ENCODE results near the gene PCDH9. TPM values are rescaled to one million over a fixed set of nuclear protein-coding genes. Genes with fewer than 3 reads are reported as not detected.

The PCDH9 gene
- polyA plus RNA-seq, 1 experiment, result 3.3 TPM

DNA sequence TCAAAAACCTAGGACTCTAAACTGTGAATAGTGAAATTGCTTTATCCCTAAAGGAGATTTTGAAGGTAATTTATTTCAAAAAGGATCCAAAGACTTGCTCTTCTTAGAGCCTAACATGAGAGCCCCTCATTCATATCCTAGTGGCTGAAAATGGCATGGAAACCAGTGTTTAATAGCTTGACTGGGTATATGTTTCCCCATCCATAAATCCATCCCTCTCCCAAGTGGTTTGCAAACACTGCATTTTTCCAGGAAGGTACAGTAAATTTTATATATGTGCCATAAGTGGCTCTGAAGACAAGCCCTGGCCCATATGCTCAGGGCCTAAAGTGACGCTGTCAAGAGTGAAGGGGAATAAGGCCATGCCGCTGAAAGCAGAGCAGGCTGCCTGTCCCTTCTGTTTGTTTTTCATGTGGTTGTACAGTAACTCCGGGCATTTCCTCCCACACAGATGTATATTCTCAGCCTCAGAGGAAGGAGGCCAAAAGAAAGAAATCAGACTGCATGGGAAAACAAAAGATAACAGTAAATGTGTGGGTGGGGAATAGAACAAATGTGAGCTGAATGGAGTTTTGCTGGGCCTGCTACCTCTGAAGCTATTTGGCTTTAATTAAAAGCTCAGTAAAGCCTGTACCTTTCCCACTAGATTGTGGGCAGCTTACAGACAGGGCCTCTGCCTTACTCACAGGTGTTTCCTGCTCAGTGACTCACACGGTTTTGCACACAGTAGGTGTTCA lies 181.9 kb downstream of the PCDH9 start:
- peak; percentile 65 for DNase-seq (ENCODE audit: low read depth, low spot score)
- POLR2A ChIA-PET, result no interaction called here
- peak overlapping the region; percentile 97 for H3K27ac ChIP-seq (ENCODE audit: low read depth, low read length)
- no peaks in the 10 kb centered on the region for H3K27me3 ChIP-seq (ENCODE audit: control insufficient read depth, insufficient read depth, low read length)
- TF ChIP-seq, protein P1, sequence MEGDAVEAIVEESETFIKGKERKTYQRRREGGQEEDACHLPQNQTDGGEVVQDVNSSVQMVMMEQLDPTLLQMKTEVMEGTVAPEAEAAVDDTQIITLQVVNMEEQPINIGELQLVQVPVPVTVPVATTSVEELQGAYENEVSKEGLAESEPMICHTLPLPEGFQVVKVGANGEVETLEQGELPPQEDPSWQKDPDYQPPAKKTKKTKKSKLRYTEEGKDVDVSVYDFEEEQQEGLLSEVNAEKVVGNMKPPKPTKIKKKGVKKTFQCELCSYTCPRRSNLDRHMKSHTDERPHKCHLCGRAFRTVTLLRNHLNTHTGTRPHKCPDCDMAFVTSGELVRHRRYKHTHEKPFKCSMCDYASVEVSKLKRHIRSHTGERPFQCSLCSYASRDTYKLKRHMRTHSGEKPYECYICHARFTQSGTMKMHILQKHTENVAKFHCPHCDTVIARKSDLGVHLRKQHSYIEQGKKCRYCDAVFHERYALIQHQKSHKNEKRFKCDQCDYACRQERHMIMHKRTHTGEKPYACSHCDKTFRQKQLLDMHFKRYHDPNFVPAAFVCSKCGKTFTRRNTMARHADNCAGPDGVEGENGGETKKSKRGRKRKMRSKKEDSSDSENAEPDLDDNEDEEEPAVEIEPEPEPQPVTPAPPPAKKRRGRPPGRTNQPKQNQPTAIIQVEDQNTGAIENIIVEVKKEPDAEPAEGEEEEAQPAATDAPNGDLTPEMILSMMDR (IDR thresholded peaks at IDR 0.05; ENCODE audit: low read depth, low read length), result peak; percentile 33; the same call in 1 of the 2 replicates
- H3K9me3 ChIP-seq (ENCODE audit: control insufficient read depth, insufficient read depth, low read length), result no peaks in the 10 kb centered on the region
- no peak overlapping the region for H3K4me3 ChIP-seq (ENCODE audit: low read depth, low read length)
- CTCF ChIA-PET, result interaction anchor here (1.0 to 1.2 kb wide), 2 partner anchors 176 to 430 kb away, joined by 3 to 4 read pairs; no protein-coding TSS in a partner anchor

DNA sequence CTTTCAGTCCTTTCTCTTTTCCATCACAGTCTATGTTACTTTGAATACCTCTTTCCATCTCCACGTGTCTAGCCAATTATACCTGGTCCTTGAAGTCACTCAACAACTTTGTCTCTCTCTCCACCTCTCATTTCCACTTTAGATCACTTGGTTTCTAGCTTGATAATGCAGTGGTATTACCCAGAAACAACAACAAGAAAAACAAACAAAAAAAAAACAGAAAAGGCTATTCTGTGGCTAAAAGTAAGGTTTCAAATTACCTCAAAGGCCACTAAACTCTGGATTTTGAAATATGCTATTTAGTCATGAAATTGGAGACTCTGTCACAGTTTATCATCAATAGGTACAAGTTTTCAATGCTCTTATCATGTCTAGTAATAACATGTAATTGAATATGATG lies 184.8 kb downstream of the PCDH9 start:
- Histone ChIP-seq H3K9me3 (ENCODE audit: control insufficient read depth, insufficient read depth, low read length) (no peaks in the 10 kb centered on the region), H3K27me3 (ENCODE audit: control insufficient read depth, insufficient read depth, low read length) (no peaks in the 10 kb centered on the region), H3K27ac (ENCODE audit: low read depth, low read length) (no peak overlapping the region), H3K4me3 (ENCODE audit: low read depth, low read length) (no peak overlapping the region)
- ChIA-PET POLR2A (no interaction called here), CTCF (interaction anchor here (1.7 kb wide), 1 partner anchor 51 kb away, joined by 4 read pairs; no protein-coding TSS in a partner anchor)
- no peak for DNase-seq (ENCODE audit: low read depth, low spot score)
- TF ChIP-seq, protein P1 (IDR thresholded peaks at IDR 0.05; ENCODE audit: low read depth, low read length), result no peak

GRCh38 chr13:67043901-67044300 lies 186.2 kb downstream of the PCDH9 start:
- no peaks in the 10 kb centered on the region for H3K9me3 ChIP-seq (ENCODE audit: control insufficient read depth, insufficient read depth, low read length)
- H3K4me3 ChIP-seq (ENCODE audit: low read depth, low read length), result no peak overlapping the region
- TF ChIP-seq, protein P1 (IDR thresholded peaks at IDR 0.05; ENCODE audit: low read depth, low read length), result no peak
- DNase-seq (ENCODE audit: low read depth, low spot score), result no peak
- no peaks in the 10 kb centered on the region for H3K27me3 ChIP-seq (ENCODE audit: control insufficient read depth, insufficient read depth, low read length)
- no peak overlapping the region for H3K27ac ChIP-seq (ENCODE audit: low read depth, low read length)
- ChIA-PET POLR2A (no interaction called here), CTCF (interaction anchor here (0.9 kb wide), 1 partner anchor 50 kb away, joined by 4 read pairs; no protein-coding TSS in a partner anchor)

DNA sequence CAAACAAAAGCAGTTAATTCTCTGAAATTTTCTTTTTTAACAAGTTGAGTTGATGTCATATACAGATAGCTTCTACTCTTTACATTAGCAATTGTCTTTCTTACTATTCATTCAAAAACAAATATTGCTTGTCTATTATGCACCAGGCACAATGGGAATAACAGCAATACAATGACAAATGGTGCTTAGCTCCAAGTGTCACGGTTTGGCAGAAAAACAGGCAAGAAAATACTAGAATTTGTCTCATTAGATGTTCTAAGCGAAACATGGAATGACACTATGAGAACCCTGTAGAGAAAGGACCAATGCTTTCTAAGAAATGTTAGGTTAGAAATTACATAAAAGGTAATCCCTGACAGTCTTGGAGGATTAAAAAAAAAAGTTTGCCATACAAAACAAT lies 187.6 kb downstream of the PCDH9 start:
- H3K4me3 ChIP-seq (ENCODE audit: low read depth, low read length), result no peak overlapping the region
- no peaks in the 10 kb centered on the region for H3K9me3 ChIP-seq (ENCODE audit: control insufficient read depth, insufficient read depth, low read length)
- ChIA-PET CTCF (interaction anchor here (0.7 kb wide), 1 partner anchor 121 kb away, joined by 3 read pairs; no protein-coding TSS in a partner anchor), POLR2A (no interaction called here)
- no peak for DNase-seq (ENCODE audit: low read depth, low spot score)
- H3K27me3 ChIP-seq (ENCODE audit: control insufficient read depth, insufficient read depth, low read length), result no peaks in the 10 kb centered on the region
- TF ChIP-seq, protein P1 (IDR thresholded peaks at IDR 0.05; ENCODE audit: low read depth, low read length), result no peak
- H3K27ac ChIP-seq (ENCODE audit: low read depth, low read length), result no peak overlapping the region

DNA sequence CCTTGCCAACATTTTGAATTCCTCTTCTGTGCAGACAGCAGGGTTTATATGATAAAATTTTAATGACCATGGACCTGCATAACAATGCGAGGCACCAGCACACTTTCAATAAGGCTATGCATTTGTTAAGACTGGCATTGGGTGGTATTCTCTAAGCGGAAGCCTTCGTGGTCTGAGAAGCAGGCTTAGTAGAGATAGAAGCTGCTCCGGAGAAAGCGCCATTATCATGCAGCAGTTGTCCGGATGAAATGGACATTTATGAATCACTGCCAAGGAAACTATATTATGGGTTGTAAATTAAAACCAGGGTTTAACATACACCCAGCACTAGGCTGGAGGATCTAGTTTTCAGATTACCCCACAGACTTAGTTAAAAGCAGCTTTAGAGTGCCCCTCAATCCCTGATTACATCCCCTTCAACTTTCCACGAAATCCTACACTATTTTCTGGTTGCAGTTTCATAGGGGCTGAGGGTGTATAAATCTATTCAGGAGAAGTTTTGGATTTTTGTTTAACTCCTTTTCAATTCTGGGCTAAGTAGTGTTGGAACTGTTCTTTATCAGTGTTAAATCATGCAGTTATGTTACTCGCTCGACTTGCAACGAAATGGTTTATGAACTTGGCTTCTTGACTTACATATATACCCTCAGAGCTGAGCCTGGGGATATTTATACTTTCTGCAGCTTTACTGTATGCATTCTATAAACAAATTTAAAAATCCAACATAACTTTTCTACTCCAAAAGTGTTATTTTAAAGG lies 193.3 kb downstream of the PCDH9 start:
- TF ChIP-seq, protein P1 (IDR thresholded peaks at IDR 0.05; ENCODE audit: low read depth, low read length), result no peak
- H3K27ac ChIP-seq (ENCODE audit: low read depth, low read length), result no peak overlapping the region
- no peak for DNase-seq (ENCODE audit: low read depth, low spot score)
- no peaks in the 10 kb centered on the region for H3K27me3 ChIP-seq (ENCODE audit: control insufficient read depth, insufficient read depth, low read length)
- ChIA-PET CTCF (no interaction called here), POLR2A (no interaction called here)
- H3K9me3 ChIP-seq (ENCODE audit: control insufficient read depth, insufficient read depth, low read length), result no peaks in the 10 kb centered on the region
- no peak overlapping the region for H3K4me3 ChIP-seq (ENCODE audit: low read depth, low read length)

Data from AG04450 (cell line).